ENCODE data around the gene KCNK5.

DNA sequence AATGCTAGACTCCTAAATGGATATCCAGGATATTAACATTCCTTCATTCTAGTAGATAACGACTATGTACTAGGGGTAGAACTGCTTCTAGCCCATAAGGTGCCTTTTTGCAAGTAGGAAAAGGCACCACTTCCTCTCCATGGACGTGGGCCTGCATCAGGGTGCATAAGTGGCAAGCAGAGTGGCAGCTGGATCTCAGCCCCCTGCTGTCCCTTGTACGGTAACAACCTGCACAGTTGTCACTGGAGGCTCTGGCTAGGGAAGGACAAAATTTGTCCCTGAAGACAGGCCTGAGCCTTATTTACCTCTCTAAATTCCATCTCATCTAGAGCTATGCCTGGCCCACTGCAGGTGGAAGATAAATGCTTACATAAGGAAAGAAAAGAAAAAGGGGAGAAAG is 71.8 kb downstream of the KCNK5 start:
- TF ChIP-seq POLR2A (IDR thresholded peaks at IDR 0.05; ENCODE audit: low read length): no peak
- TF ChIP-seq, protein P1, sequence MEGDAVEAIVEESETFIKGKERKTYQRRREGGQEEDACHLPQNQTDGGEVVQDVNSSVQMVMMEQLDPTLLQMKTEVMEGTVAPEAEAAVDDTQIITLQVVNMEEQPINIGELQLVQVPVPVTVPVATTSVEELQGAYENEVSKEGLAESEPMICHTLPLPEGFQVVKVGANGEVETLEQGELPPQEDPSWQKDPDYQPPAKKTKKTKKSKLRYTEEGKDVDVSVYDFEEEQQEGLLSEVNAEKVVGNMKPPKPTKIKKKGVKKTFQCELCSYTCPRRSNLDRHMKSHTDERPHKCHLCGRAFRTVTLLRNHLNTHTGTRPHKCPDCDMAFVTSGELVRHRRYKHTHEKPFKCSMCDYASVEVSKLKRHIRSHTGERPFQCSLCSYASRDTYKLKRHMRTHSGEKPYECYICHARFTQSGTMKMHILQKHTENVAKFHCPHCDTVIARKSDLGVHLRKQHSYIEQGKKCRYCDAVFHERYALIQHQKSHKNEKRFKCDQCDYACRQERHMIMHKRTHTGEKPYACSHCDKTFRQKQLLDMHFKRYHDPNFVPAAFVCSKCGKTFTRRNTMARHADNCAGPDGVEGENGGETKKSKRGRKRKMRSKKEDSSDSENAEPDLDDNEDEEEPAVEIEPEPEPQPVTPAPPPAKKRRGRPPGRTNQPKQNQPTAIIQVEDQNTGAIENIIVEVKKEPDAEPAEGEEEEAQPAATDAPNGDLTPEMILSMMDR (IDR thresholded peaks at IDR 0.05): no peak
- TF ChIP-seq CEBPB (IDR thresholded peaks at IDR 0.05): no peak
- TF ChIP-seq MAFK (IDR thresholded peaks at IDR 0.05; ENCODE audit: partially characterized antibody): no peak
- no peak for TF ChIP-seq JUN (IDR thresholded peaks at IDR 0.05)
- TF ChIP-seq, protein P2, sequence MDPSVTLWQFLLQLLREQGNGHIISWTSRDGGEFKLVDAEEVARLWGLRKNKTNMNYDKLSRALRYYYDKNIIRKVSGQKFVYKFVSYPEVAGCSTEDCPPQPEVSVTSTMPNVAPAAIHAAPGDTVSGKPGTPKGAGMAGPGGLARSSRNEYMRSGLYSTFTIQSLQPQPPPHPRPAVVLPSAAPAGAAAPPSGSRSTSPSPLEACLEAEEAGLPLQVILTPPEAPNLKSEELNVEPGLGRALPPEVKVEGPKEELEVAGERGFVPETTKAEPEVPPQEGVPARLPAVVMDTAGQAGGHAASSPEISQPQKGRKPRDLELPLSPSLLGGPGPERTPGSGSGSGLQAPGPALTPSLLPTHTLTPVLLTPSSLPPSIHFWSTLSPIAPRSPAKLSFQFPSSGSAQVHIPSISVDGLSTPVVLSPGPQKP (IDR thresholded peaks at IDR 0.05; ENCODE audit: low read depth, low read length): no peak
- TF ChIP-seq, protein P3, sequence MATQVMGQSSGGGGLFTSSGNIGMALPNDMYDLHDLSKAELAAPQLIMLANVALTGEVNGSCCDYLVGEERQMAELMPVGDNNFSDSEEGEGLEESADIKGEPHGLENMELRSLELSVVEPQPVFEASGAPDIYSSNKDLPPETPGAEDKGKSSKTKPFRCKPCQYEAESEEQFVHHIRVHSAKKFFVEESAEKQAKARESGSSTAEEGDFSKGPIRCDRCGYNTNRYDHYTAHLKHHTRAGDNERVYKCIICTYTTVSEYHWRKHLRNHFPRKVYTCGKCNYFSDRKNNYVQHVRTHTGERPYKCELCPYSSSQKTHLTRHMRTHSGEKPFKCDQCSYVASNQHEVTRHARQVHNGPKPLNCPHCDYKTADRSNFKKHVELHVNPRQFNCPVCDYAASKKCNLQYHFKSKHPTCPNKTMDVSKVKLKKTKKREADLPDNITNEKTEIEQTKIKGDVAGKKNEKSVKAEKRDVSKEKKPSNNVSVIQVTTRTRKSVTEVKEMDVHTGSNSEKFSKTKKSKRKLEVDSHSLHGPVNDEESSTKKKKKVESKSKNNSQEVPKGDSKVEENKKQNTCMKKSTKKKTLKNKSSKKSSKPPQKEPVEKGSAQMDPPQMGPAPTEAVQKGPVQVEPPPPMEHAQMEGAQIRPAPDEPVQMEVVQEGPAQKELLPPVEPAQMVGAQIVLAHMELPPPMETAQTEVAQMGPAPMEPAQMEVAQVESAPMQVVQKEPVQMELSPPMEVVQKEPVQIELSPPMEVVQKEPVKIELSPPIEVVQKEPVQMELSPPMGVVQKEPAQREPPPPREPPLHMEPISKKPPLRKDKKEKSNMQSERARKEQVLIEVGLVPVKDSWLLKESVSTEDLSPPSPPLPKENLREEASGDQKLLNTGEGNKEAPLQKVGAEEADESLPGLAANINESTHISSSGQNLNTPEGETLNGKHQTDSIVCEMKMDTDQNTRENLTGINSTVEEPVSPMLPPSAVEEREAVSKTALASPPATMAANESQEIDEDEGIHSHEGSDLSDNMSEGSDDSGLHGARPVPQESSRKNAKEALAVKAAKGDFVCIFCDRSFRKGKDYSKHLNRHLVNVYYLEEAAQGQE (IDR thresholded peaks at IDR 0.05): no peak
- no peak for TF ChIP-seq CBX2 (IDR thresholded peaks at IDR 0.05; ENCODE audit: borderline replicate concordance, low read depth)
- TF ChIP-seq SMC3 (IDR thresholded peaks at IDR 0.05): no peak
- no peak for TF ChIP-seq PHF8 (IDR thresholded peaks at IDR 0.05; ENCODE audit: borderline replicate concordance, low read depth)
- no peak for TF ChIP-seq EP300 (IDR thresholded peaks at IDR 0.05)
- TF ChIP-seq TP53 (CRISPR knock-in tag; IDR thresholded peaks at IDR 0.05): no peak
